ENCODE data around the gene GREM2.

The GREM2 gene

GRCh38 chr1:240609527-240610060 is 2.4 kb downstream of the GREM2 start:
- no peak for DNase-seq

GRCh38 chr1:240608707-240609106 is 3.2 kb downstream of the GREM2 start:
- DNase-seq: peak; percentile 34

GRCh38 chr1:240607006-240607405 is 4.9 kb downstream of the GREM2 start:
- DNase-seq: no peak

- DNase-seq: peak; percentile 47
Observed at GRCh38 chr1:240602189-240602588, 9.8 kb downstream of the GREM2 start.

GRCh38 chr1:240599830-240600229 is 12.1 kb downstream of the GREM2 start:
- no peak for DNase-seq

- no peak for DNase-seq
Observed at GRCh38 chr1:240599299-240599698, 12.7 kb downstream of the GREM2 start.

- DNase-seq: peak; percentile 24
Observed at GRCh38 chr1:240598216-240599001, 13.5 kb downstream of the GREM2 start.

- no peak for DNase-seq
Observed at GRCh38 chr1:240597153-240597745, 14.7 kb downstream of the GREM2 start.

- DNase-seq: no peak
Observed at GRCh38 chr1:240595476-240595875, 16.5 kb downstream of the GREM2 start.

GRCh38 chr1:240591564-240591963 is 20.4 kb downstream of the GREM2 start:
- DNase-seq: no peak

GRCh38 chr1:240591078-240591477 is 20.9 kb downstream of the GREM2 start:
- no peak for DNase-seq

- no peak for DNase-seq
Observed at GRCh38 chr1:240589585-240590110, 22.3 kb downstream of the GREM2 start.

- DNase-seq: peak; percentile 52
Observed at GRCh38 chr1:240586006-240586405, 25.9 kb downstream of the GREM2 start.

GRCh38 chr1:240582953-240583352 is 29.0 kb downstream of the GREM2 start:
- peak; percentile 85 for DNase-seq

GRCh38 chr1:240579511-240579910 is 32.4 kb downstream of the GREM2 start:
- DNase-seq: no peak

GRCh38 chr1:240577095-240577494 is 34.9 kb downstream of the GREM2 start:
- no peak for DNase-seq

GRCh38 chr1:240575981-240576662 is 35.8 kb downstream of the GREM2 start:
- peak; percentile 85 for DNase-seq

- no peak for DNase-seq
Observed at GRCh38 chr1:240572328-240572727, 39.6 kb downstream of the GREM2 start.

GRCh38 chr1:240571782-240572181 is 40.2 kb downstream of the GREM2 start:
- DNase-seq: no peak

GRCh38 chr1:240567066-240567465 is 44.9 kb downstream of the GREM2 start:
- DNase-seq: no peak

GRCh38 chr1:240562779-240563178 is 49.2 kb downstream of the GREM2 start:
- DNase-seq: no peak

GRCh38 chr1:240562111-240562590 is 49.8 kb downstream of the GREM2 start:
- peak; percentile 43 for DNase-seq

- DNase-seq: peak; percentile 47
Observed at GRCh38 chr1:240559781-240560180, 52.2 kb downstream of the GREM2 start.

Data from fibroblast of skin of right biceps (primary cell).